Measurements from ENCODE around the gene PRDX3.

- TF ChIP-seq CTCF (IDR thresholded peaks at IDR 0.05) (no peak), POLR2A (IDR thresholded peaks at IDR 0.05) (no peak)
Observed at GRCh38 chr10:119133949-119134348, 44.7 kb downstream of the PRDX3 start.

Data from suprapubic skin (tissue), 3 donors.